ENCODE measurements around the gene DOCK10.

DOCK10 gene

DNA sequence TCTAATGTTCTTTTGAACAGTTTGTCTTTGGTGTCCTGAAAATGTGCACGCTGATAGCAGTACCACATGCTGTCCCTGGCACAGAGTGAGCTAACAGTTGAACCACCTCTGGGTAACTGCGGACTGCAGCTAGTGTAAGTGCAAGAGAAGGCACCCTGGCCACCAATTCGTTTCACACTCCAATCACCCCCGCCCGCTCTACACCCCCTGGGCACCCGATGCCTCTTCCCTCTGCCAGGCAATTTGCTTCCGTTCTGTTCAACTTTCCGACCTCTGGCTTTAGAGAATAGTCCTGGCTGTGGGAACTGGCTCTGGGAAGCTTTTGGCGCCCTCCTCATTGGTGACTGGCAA, 1.4 kb downstream of the DOCK10 start:
- no peak for DNase-seq

DNA sequence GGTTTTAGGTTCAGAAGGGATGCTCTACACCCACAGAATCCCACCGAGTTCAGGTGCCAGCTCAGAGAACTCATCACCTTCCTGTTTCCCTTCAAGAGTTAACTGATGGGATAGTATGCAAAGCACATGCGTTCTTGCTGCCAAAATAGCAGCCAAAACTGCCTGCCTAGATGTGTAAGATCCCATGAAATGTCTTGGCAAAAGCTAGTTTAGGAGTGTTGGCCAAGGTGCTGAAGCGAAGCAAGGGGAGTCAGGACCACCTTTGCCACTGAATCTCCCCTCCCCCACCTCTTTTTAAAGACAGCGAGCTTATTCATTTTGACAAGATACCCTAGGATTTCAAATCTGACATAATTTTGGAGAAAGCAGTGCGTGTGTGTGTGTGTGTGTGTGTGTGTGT, 2.1 kb downstream of the DOCK10 start:
- DNase-seq, result no peak

- DNase-seq, result no peak
Observed at GRCh38 chr2:225038231-225038523, 4.1 kb downstream of the DOCK10 start.

GRCh38 chr2:225037415-225038230, 4.6 kb downstream of the DOCK10 start:
- DNase-seq, result no peak

DNA sequence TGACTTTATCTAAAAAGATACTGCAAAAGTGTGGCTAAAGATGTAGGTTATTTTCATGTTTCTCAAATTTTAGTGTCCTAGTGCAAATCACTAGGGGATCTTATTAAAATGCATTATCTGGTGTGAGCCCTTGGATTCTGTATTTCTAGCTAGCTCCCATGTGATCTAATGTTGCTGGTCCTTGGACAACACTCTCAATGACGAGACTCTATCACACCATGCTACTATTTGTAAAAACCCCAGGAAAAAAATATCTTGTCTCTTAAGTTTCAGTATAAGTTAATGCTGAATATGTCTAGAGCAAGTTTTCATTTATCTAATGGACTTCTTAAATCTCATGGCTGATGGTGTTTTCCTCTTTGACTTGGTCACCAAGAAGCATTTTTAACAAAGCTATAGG, 5.8 kb downstream of the DOCK10 start:
- DNase-seq, result no peak

DNA sequence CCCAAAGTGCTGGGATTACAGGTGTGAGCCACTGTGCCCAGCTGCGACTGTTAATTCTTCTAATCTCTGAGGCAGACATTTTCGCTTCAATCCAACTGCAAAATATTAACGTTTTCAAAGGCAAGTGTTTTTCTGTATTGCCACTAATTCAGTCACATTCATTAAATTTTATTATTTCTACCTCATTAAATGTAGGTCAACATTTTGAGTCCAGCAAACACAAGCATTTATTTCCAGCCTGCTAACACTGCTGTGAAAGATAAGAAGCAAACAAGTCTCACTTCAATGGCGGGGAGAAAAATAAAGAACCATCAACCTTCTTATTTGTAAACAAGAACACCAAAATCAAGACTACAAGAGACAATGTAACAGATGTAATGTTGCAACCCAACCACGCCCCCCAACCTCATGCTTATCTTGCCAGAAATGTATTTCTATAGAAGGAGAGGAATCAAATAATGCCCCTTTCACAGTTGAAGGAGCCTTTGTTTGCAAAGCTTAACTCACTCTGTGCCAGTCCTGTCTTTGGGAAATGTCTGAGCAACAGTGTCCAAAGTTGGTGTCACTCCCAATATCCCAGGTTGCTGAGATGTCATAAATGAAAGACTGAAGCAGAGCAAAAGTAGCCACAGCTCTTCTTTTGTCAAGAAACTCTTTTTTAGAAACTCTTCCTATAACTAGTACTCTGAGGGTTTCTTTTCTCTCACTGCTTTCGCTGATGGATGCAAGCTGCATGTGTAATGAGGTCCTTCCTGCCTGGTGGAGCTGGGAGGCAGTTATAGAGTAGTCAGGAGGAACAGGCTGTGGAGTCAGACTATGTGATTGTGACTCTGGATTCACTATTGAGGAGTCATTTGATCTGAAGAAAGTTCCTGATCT, 8.6 kb downstream of the DOCK10 start:
- no peak for DNase-seq

GRCh38 chr2:225032246-225032645, 10.0 kb downstream of the DOCK10 start:
- DNase-seq, result no peak

GRCh38 chr2:225031599-225031998, 10.7 kb downstream of the DOCK10 start:
- no peak for DNase-seq

DNA sequence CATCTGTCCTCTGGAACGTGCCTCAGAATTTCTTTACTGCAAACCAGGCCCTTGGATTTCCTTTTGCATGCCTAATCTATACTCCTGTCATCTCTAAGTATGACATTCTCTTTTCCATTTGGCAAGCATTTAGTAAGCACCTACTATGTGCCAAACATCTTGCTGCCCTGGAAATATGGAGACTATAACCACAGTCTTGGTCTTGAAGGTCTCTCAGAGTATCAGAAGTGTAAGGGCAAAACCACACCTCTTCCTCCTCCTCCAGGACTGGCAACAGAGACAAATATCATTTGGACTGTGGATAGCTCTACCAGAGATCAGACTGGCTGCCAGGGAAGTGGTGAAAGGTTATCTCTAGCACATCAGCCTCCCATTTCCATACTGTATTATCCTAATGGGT, 11.4 kb downstream of the DOCK10 start:
- DNase-seq, result no peak

DNA sequence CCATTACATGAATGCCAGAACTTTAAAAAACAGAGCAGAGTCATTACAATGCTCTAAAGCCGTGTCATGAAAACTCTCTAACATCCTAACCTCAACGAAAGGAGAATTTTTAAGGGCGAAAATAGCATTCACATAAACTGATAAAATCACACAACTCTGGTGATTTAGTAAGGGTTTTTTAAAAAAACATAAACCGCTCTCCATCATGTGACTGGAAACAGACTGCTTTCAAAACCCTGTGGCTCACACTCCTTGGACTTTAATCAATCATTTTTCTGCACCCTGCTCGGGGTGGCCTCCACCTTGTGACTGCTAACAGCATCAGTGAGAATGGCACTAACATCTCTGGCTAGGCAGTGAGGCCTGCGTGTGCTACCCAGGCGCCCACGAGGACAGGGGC, 12.1 kb downstream of the DOCK10 start:
- no peak for DNase-seq

DNA sequence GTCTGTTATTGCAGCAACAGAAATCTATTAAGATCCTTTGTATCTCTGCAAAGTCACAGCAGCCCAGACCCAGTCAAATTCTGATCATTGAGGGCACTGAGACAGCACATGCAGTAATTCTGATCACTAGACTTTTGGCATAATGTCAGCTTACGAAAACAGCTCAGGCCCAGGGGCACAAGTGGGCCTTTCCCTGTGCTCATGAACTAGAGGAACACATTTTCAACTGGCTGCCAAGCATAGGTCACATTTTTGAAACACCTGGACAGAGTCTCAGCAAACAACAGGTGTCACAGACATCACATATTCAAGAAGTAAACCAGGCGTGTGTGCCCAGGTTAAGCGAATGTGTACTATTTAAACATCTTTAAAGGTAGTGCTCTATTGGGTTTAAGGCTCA, 13.7 kb downstream of the DOCK10 start:
- no peak for DNase-seq

DNA sequence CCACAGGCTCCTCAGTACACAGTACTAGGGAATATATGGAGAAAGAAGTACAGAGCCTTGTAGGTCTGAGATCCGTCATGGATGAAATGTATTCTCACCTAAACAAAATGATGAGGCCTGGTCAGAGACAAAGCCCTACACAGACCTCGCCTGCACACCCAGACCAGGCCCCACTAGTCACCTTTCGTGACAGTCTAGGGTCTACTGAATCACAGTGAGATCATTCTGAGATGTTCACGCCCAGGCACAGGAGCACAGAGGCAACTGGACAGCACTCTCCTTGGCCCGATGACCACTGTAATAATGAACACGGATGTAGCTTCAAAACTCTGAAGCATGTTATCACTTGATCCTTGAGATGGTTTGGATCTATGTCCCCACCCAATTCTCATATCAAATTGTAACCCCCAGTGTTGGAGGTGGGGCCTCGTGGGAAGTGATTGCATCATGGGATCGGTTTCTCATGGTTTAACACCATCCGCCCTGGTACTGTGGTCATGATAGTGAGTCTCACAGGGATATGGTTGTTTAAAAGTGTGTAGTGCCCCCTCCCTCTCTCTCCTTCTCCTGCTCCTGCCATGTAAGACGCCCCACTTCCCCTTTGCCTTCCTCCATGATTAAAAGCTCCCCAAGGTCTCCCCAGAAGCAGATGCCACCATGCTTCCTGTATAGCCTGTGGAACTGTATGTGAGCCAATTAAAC, 15.1 kb downstream of the DOCK10 start:
- DNase-seq, result no peak

GRCh38 chr2:225025917-225026571, 16.2 kb downstream of the DOCK10 start:
- DNase-seq, result no peak

DNA sequence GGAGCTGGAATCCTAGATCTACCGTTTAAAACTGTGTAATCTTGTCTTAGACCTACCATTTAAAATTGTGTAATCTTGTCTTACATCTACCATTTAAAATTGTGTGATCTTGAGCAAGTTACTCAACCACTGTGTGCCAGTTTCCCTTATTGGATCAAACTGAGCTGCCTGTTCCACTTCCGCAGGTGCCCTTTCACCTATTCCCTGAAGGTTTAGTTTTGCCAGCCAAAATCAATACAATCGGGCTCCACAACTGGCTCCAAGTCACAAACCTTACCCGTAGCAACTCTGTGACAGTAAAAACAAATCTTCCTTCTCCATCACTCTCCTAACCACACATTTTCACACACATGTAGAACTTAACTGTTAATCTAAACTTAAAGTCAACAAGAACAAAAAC, 20.1 kb downstream of the DOCK10 start:
- DNase-seq, result no peak

- DNase-seq, result no peak
Observed at GRCh38 chr2:225020168-225020849, 22.0 kb downstream of the DOCK10 start.

- DNase-seq, result no peak
Observed at GRCh38 chr2:225019105-225019504, 23.2 kb downstream of the DOCK10 start.

- DNase-seq, result no peak
Observed at GRCh38 chr2:225017713-225018112, 24.6 kb downstream of the DOCK10 start.

GRCh38 chr2:225017098-225017685, 25.1 kb downstream of the DOCK10 start:
- DNase-seq, result no peak

DNA sequence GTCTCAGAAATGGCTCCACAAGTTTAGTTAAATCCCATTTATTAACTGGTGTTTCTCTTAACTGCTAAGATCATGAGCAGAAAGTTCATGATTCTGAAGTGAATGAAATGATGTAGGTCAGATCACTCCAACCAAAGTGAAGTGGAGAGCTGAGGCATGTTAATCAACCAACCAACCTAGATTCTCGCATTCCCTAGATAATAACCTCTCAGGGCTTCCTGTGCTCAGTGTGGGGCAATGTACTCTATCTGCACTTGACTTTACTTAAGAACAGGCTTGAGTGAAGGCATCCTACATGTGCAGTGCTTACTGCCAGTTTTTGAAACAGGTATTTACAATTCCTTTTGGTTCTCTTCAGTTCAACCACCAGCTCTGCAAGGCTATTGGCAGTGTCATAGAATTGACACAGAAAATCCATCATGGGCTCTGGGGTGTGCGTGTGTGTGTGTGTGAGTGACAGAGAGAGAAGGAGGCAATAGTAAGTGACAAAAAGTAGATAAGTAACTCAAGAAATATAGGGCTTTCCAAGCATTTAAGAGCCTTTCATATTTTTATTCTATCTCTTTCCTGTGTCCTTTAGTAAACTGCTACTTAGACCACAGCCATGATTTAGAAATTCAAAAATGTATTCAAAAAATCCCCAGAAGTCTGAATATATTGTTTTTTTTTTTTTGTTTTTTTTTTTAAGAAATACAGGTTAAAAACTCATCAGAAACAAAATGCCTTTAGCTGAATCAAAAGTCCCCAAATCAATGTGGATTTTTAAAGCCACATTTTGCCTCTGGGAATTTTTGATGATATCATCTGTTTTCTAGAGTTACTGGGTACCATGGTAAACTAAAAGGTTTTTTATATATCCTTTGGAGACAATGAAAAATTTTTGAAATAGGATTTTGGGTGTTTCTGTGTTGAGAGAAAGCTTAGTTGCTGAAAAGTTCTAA, 28.6 kb downstream of the DOCK10 start:
- DNase-seq, result no peak

GRCh38 chr2:225011585-225011984, 30.7 kb downstream of the DOCK10 start:
- no peak for DNase-seq

- no peak for DNase-seq
Observed at GRCh38 chr2:225010804-225011203, 31.5 kb downstream of the DOCK10 start.

All from NCI-H2107 (cell line).